Upper lobe of left lung (tissue), 6 donors: ENCODE data around the gene FNDC8. TPM values are rescaled to one million over a fixed set of nuclear protein-coding genes. Genes with fewer than 3 reads are reported as not detected.

Source experiments
- ATAC-seq, 2 donors: fragments of 200-7000 bp; cut with Tn5 transposase; one replicate each; pipeline ENCODE4 v1.9.1; 2022; ENCODE audit warnings: mild to moderate bottlenecking in 2 of 2, moderate library complexity in 2 of 2; ENCODE audit not compliant: low FRiP score in 2 of 2
- DNase-seq, 2 donors: peaks; one replicate each; pipeline ENCODE4 v3.0.0-alpha.2; 2019 to 2020
- H3K27ac ChIP-seq, 4 donors: fragments of 200-600 bp; sonication (generic); one replicate each; pipeline ENCODE4 v1.5.1; 2016 to 2019
- H3K27me3 ChIP-seq, 4 donors: fragments of 200-600 bp; sonication (generic); one replicate each; pipeline ENCODE4 v1.5.1; 2017 to 2019
- H3K36me3 ChIP-seq, 4 donors: fragments of 200-600 bp; sonication (generic); one replicate each; pipeline ENCODE4 v1.5.1; 2016 to 2019
- H3K4me1 ChIP-seq, 4 donors: fragments of 200-600 bp; sonication (generic); one replicate each; pipeline ENCODE4 v1.5.1; 2018 to 2019
- H3K4me3 ChIP-seq, 4 donors: fragments of 200-600 bp; sonication (generic); one replicate each; pipeline ENCODE4 v1.5.1; 2017 to 2019; ENCODE audit warnings: mild to moderate bottlenecking in 2 of 4, moderate library complexity in 1 of 4
- H3K9me3 ChIP-seq, 4 donors: fragments of 200-600 bp; sonication (generic); one replicate each; pipeline ENCODE4 v1.5.1; 2018 to 2019
- EP300 ChIP-seq, 4 donors: sonication (generic); formaldehyde crosslinking; IDR thresholded peaks; one replicate each; pipeline ENCODE4 v1.5.1; 2017; ENCODE audit warnings: antibody characterized with exemption in 4 of 4, control low read depth in 2 of 4
- POLR2A ChIP-seq, 4 donors: fragments of 450-650 bp; IDR thresholded peaks; one replicate each; pipeline ENCODE4 v1.5.1; 2016 to 2017; ENCODE audit warnings: antibody characterized with exemption in 4 of 4, mild to moderate bottlenecking in 2 of 4
- POLR2AphosphoS5 ChIP-seq, 2 donors: sonication (generic); formaldehyde crosslinking; IDR thresholded peaks; one replicate each; pipeline ENCODE4 v1.5.1; 2017; ENCODE audit warnings: antibody characterized with exemption in 2 of 2
- WGBS, 2 donors: methylation state at CpG; one replicate each; pipeline ENCODE4 v1.1.5; 2017 to 2018; 5-methylcytosine and 5-hydroxymethylcytosine counted together
- total RNA-seq, 6 donors: library from RNA; depleted of rRNA in 4 of 6; stranded (reverse); fragments of >200 nt in 4 of 6; gene quantifications; one replicate each; pipeline versions ENCODE4 v1.1.0 to v1.2.1, GENCODE V29; 2016 to 2021
- TF ChIP-seq, protein P1 (sequence below), 6 experiments: fragments of 450-650 bp in 4 of 6; fragments of 200-600 bp in 2 of 6; sonication (generic) in 2 of 6; IDR thresholded peaks; one replicate each; pipeline ENCODE4 v1.5.1; 2016 to 2019; ENCODE audit warnings: antibody characterized with exemption in 6 of 6
- donor health status: DM: no; HTN: no; CAD: no; lungs with moderate emphysema.
- donor health status: DM: no; HTN: yes; CAD: no; lungs with severe emphysema.

Gene FNDC8
- total RNA-seq, 6 donors from 2014 or later = not detected

- H3K36me3 ChIP-seq = peaks cover 11 to 70% (median 60%) of the 10 kb centered on the region in 4 donors
- WGBS, 2 donors = 93 to 98% methylated on average over 17 to 22 of the region's 22 CpGs
- TF ChIP-seq POLR2A (IDR thresholded peaks at IDR 0.05) = no peak
- TF ChIP-seq, protein P1, sequence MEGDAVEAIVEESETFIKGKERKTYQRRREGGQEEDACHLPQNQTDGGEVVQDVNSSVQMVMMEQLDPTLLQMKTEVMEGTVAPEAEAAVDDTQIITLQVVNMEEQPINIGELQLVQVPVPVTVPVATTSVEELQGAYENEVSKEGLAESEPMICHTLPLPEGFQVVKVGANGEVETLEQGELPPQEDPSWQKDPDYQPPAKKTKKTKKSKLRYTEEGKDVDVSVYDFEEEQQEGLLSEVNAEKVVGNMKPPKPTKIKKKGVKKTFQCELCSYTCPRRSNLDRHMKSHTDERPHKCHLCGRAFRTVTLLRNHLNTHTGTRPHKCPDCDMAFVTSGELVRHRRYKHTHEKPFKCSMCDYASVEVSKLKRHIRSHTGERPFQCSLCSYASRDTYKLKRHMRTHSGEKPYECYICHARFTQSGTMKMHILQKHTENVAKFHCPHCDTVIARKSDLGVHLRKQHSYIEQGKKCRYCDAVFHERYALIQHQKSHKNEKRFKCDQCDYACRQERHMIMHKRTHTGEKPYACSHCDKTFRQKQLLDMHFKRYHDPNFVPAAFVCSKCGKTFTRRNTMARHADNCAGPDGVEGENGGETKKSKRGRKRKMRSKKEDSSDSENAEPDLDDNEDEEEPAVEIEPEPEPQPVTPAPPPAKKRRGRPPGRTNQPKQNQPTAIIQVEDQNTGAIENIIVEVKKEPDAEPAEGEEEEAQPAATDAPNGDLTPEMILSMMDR (IDR thresholded peaks at IDR 0.05) = no peak
- TF ChIP-seq EP300 (IDR thresholded peaks at IDR 0.05) = no peak
- no peak for TF ChIP-seq POLR2AphosphoS5 (IDR thresholded peaks at IDR 0.05)
These were observed 11.6 kb downstream of the FNDC8 start for GRCh38 chr17:35132816-35133550.

GRCh38 chr17:35135322-35135721 is 13.9 kb downstream of the FNDC8 start:
- no peaks in the 10 kb centered on the region for H3K27me3 ChIP-seq
- H3K9me3 ChIP-seq = no peaks in the 10 kb centered on the region
- ATAC-seq = no peak
- 78 to 92% methylated on average over 6 of the region's 6 CpGs for WGBS, 2 donors
- H3K4me3 ChIP-seq = no peak overlapping the region
- no peak overlapping the region for H3K27ac ChIP-seq
- no peak for DNase-seq
- TF ChIP-seq POLR2A (IDR thresholded peaks at IDR 0.05) (no peak), POLR2AphosphoS5 (IDR thresholded peaks at IDR 0.05) (no peak)
- TF ChIP-seq, protein P1 (IDR thresholded peaks at IDR 0.05) = no peak
- peaks cover 11 to 89% (median 65%) of the 10 kb centered on the region in 4 donors for H3K36me3 ChIP-seq
- H3K4me1 ChIP-seq = peaks cover 0 to 3% (median 1%) of the 10 kb centered on the region in 4 donors

More at GRCh38 chr17:35132816-35133550, 11.6 kb downstream of the FNDC8 start:
- H3K4me3 ChIP-seq = no peak overlapping the region
- ATAC-seq (no peak), DNase-seq (peak in 1 of 2 donors; percentile 72)
- H3K27me3 ChIP-seq = no peaks in the 10 kb centered on the region
- H3K4me1 ChIP-seq = peaks cover 0 to 9% (median 3%) of the 10 kb centered on the region in 4 donors
- H3K27ac ChIP-seq = no peak overlapping the region
- H3K9me3 ChIP-seq = no peaks in the 10 kb centered on the region

DNA sequence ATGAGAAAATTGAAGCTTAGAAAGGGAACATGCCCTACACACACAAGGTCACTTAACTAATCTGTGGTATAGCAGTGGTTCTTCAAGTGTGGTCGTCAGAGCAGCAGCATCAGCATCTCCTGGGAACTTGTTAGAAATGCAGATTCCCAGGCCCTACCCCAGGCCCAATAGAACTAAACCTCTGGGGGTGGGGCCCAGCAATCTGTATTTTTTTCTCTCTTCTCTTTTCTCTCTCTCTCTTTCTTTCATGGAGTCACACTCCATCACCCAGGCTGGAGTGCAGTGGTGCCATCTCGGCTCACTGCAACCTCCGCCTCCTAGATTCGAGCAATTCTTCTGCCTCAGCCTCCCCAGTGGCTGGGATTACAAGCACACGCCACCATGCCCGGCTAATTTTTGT is 16.8 kb downstream of the FNDC8 start:
- Histone ChIP-seq H3K36me3 (peaks cover 11 to 67% (median 48%) of the 10 kb centered on the region in 4 donors), H3K9me3 (no peaks in the 10 kb centered on the region), H3K4me1 (peaks cover 11 to 21% (median 17%) of the 10 kb centered on the region in 4 donors), H3K27me3 (no peaks in the 10 kb centered on the region), H3K4me3 (no peak overlapping the region), H3K27ac (no peak overlapping the region)
- WGBS, 2 donors = 94% methylated on average over 6 of the region's 6 CpGs
- no peak for DNase-seq
- TF ChIP-seq EP300 (IDR thresholded peaks at IDR 0.05) (no peak), POLR2A (IDR thresholded peaks at IDR 0.05) (no peak), POLR2AphosphoS5 (IDR thresholded peaks at IDR 0.05) (no peak)
- TF ChIP-seq, protein P1 (IDR thresholded peaks at IDR 0.05) = no peak
- ATAC-seq = no peak

GRCh38 chr17:35141681-35142466 is 20.5 kb downstream of the FNDC8 start, which contains the start of gene NLE1:
TSS of gene NLE1 (minus strand) at chr17:35142303. CDS start at chr17:35142275, 28 bp downstream.
- H3K27ac ChIP-seq = peak within 1 kb of the TSS in 2 of 4 donors; percentile 48 to 65
- no peaks in the 10 kb centered on the region for H3K9me3 ChIP-seq
- H3K4me3 ChIP-seq = peak within 1 kb of the TSS; percentile 83 to 98 (median 94)
- TF ChIP-seq POLR2A (IDR thresholded peaks at IDR 0.05) (peak in 1 of 4 donors; percentile 15), POLR2AphosphoS5 (IDR thresholded peaks at IDR 0.05) (peak in 1 of 2 donors; percentile 53), EP300 (IDR thresholded peaks at IDR 0.05) (no peak)
- TF ChIP-seq, protein P1 (IDR thresholded peaks at IDR 0.05) = peak; percentile 91 to 95 (median 93)
- peak; percentile 93 to 98 for ATAC-seq
- no peaks in the 10 kb centered on the region for H3K27me3 ChIP-seq
- 0 to 1% methylated on average over 29 to 36 of the region's 65 CpGs for WGBS, 2 donors
- peaks cover 11 to 21% (median 17%) of the 10 kb centered on the region in 4 donors for H3K4me1 ChIP-seq
- H3K36me3 ChIP-seq = peaks cover 6 to 30% (median 15%) of the 10 kb centered on the region in 4 donors
- peak; percentile 77 to 96 for DNase-seq
